Upper lobe of left lung (tissue), 6 donors: ENCODE data around the gene CENPH. TPM values are rescaled to one million over a fixed set of nuclear protein-coding genes. Genes with fewer than 3 reads are reported as not detected.
"Not testable (repeated sequence)": the region's sequence is repeated elsewhere in the genome, so short reads cannot be mapped to it uniquely, and the experiment has no call there.

Source experiments
- ATAC-seq, 2 donors: fragments of 200-7000 bp; cut with Tn5 transposase; one replicate each; pipeline ENCODE4 v1.9.1; 2022; ENCODE audit warnings: mild to moderate bottlenecking in 2 of 2, moderate library complexity in 2 of 2; ENCODE audit not compliant: low FRiP score in 2 of 2
- DNase-seq, 2 donors: peaks; one replicate each; pipeline ENCODE4 v3.0.0-alpha.2; 2019 to 2020
- H3K27ac ChIP-seq, 4 donors: fragments of 200-600 bp; sonication (generic); one replicate each; pipeline ENCODE4 v1.5.1; 2016 to 2019
- H3K27me3 ChIP-seq, 4 donors: fragments of 200-600 bp; sonication (generic); one replicate each; pipeline ENCODE4 v1.5.1; 2017 to 2019
- H3K36me3 ChIP-seq, 4 donors: fragments of 200-600 bp; sonication (generic); one replicate each; pipeline ENCODE4 v1.5.1; 2016 to 2019
- H3K4me1 ChIP-seq, 4 donors: fragments of 200-600 bp; sonication (generic); one replicate each; pipeline ENCODE4 v1.5.1; 2018 to 2019
- H3K4me3 ChIP-seq, 4 donors: fragments of 200-600 bp; sonication (generic); one replicate each; pipeline ENCODE4 v1.5.1; 2017 to 2019; ENCODE audit warnings: mild to moderate bottlenecking in 2 of 4, moderate library complexity in 1 of 4
- H3K9me3 ChIP-seq, 4 donors: fragments of 200-600 bp; sonication (generic); one replicate each; pipeline ENCODE4 v1.5.1; 2018 to 2019
- CTCF ChIP-seq, 6 experiments: fragments of 450-650 bp in 4 of 6; fragments of 200-600 bp in 2 of 6; sonication (generic) in 2 of 6; IDR thresholded peaks; one replicate each; pipeline ENCODE4 v1.5.1; 2016 to 2019; ENCODE audit warnings: antibody characterized with exemption in 6 of 6
- EP300 ChIP-seq, 4 donors: sonication (generic); formaldehyde crosslinking; IDR thresholded peaks; one replicate each; pipeline ENCODE4 v1.5.1; 2017; ENCODE audit warnings: antibody characterized with exemption in 4 of 4, control low read depth in 2 of 4
- POLR2A ChIP-seq, 4 donors: fragments of 450-650 bp; IDR thresholded peaks; one replicate each; pipeline ENCODE4 v1.5.1; 2016 to 2017; ENCODE audit warnings: antibody characterized with exemption in 4 of 4, mild to moderate bottlenecking in 2 of 4
- POLR2AphosphoS5 ChIP-seq, 2 donors: sonication (generic); formaldehyde crosslinking; IDR thresholded peaks; one replicate each; pipeline ENCODE4 v1.5.1; 2017; ENCODE audit warnings: antibody characterized with exemption in 2 of 2
- WGBS, 2 donors: methylation state at CpG; one replicate each; pipeline ENCODE4 v1.1.5; 2017 to 2018; 5-methylcytosine and 5-hydroxymethylcytosine counted together
- total RNA-seq, 6 donors: library from RNA; depleted of rRNA in 4 of 6; stranded (reverse); fragments of >200 nt in 4 of 6; gene quantifications; one replicate each; pipeline versions ENCODE4 v1.1.0 to v1.2.1, GENCODE V29; 2016 to 2021
- donor health status: DM: no; HTN: no; CAD: no; lungs with moderate emphysema.
- donor health status: DM: no; HTN: yes; CAD: no; lungs with severe emphysema.

The CENPH gene
- total RNA-seq, 6 donors from 2014 or later, result 1.8 to 3.3 (median 2.4) TPM

- Histone ChIP-seq H3K4me1 (peaks cover 7 to 20% (median 10%) of the 10 kb centered on the region in 4 donors), H3K36me3 (no peaks in the 10 kb centered on the region), H3K4me3 (peak overlapping the region; percentile 62 to 86 (median 78)), H3K27me3 (no peaks in the 10 kb centered on the region), H3K9me3 (no peaks in the 10 kb centered on the region), H3K27ac (peak overlapping the region in 2 of 4 donors; percentile 68 to 73)
- ATAC-seq (no peak), DNase-seq (no peak)
- TF ChIP-seq EP300 (IDR thresholded peaks at IDR 0.05) (no peak), POLR2A (IDR thresholded peaks at IDR 0.05) (no peak), POLR2AphosphoS5 (IDR thresholded peaks at IDR 0.05) (no peak), CTCF (IDR thresholded peaks at IDR 0.05) (no peak)
- 2 to 3% methylated on average over 11 of the region's 11 CpGs for whole genome bisulfite sequencing, 2 donors
Measured at GRCh38 chr5:69167493-69167855, 21.9 kb upstream of the CENPH start.

GRCh38 chr5:69167929-69168328, 21.5 kb upstream of the CENPH start:
- no peaks in the 10 kb centered on the region for H3K27me3 ChIP-seq
- peaks cover 0 to under 1% (median 0%) of the 10 kb centered on the region in 4 donors for H3K36me3 ChIP-seq
- TF ChIP-seq EP300 (IDR thresholded peaks at IDR 0.05), result no peak
- no peak for TF ChIP-seq CTCF (IDR thresholded peaks at IDR 0.05)
- no peak for TF ChIP-seq POLR2AphosphoS5 (IDR thresholded peaks at IDR 0.05)
- TF ChIP-seq POLR2A (IDR thresholded peaks at IDR 0.05), result no peak
- WGBS, 2 donors, result 46 to 56% methylated on average over 8 of the region's 8 CpGs
- ATAC-seq (no peak), DNase-seq (no peak)
- no peak overlapping the region for H3K27ac ChIP-seq
- H3K4me1 ChIP-seq, result peaks cover 7 to 20% (median 10%) of the 10 kb centered on the region in 4 donors
- peak overlapping the region in 3 of 4 donors; percentile 77 to 86 (median 78) for H3K4me3 ChIP-seq
- no peaks in the 10 kb centered on the region for H3K9me3 ChIP-seq

GRCh38 chr5:69170495-69170894, 18.9 kb upstream of the CENPH start:
- 100% methylated on average over 1 of the region's 1 CpG for WGBS, 2 donors
- peaks cover 4 to 12% (median 9%) of the 10 kb centered on the region in 4 donors for H3K36me3 ChIP-seq
- H3K4me3 ChIP-seq, result no peak overlapping the region
- no peaks in the 10 kb centered on the region for H3K27me3 ChIP-seq
- H3K9me3 ChIP-seq, result no peaks in the 10 kb centered on the region
- DNase-seq, result no peak
- ATAC-seq, result no peak
- H3K4me1 ChIP-seq, result peaks cover 7 to 20% (median 10%) of the 10 kb centered on the region in 4 donors
- H3K27ac ChIP-seq, result no peak overlapping the region
- no peak for TF ChIP-seq EP300 (IDR thresholded peaks at IDR 0.05)
- TF ChIP-seq POLR2AphosphoS5 (IDR thresholded peaks at IDR 0.05), result no peak
- no peak for TF ChIP-seq POLR2A (IDR thresholded peaks at IDR 0.05)
- no peak for TF ChIP-seq CTCF (IDR thresholded peaks at IDR 0.05)

DNA sequence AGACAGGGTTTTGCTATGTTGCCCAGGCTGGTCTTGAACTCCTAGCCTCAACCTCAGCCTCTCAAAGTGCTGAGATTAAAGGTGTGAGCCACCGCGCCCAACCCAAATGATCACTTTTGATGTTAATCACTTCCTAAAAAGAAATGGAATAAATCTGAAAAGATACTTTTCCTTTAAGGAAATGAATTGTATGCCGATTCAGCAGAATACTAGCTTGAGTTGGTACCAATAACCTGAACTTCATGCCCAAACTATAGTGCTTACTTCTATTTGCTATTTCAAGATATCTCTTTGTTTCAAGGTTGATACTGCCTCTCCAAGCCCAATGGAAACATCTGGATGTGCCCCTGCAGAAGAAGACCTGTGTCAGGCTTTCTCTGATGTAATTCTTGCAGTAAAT, 18.4 kb upstream of the CENPH start:
- H3K4me3 ChIP-seq, result no peak overlapping the region
- H3K36me3 ChIP-seq, result peaks cover 4 to 14% (median 11%) of the 10 kb centered on the region in 4 donors
- no peaks in the 10 kb centered on the region for H3K9me3 ChIP-seq
- ATAC-seq (no peak), DNase-seq (no peak)
- TF ChIP-seq POLR2AphosphoS5 (IDR thresholded peaks at IDR 0.05) (no peak), EP300 (IDR thresholded peaks at IDR 0.05) (no peak), POLR2A (IDR thresholded peaks at IDR 0.05) (no peak), CTCF (IDR thresholded peaks at IDR 0.05) (no peak)
- 100% methylated on average over 3 of the region's 3 CpGs for WGBS, 2 donors
- H3K27ac ChIP-seq, result no peak overlapping the region
- no peaks in the 10 kb centered on the region for H3K27me3 ChIP-seq
- peaks cover 7 to 20% (median 10%) of the 10 kb centered on the region in 4 donors for H3K4me1 ChIP-seq

DNA sequence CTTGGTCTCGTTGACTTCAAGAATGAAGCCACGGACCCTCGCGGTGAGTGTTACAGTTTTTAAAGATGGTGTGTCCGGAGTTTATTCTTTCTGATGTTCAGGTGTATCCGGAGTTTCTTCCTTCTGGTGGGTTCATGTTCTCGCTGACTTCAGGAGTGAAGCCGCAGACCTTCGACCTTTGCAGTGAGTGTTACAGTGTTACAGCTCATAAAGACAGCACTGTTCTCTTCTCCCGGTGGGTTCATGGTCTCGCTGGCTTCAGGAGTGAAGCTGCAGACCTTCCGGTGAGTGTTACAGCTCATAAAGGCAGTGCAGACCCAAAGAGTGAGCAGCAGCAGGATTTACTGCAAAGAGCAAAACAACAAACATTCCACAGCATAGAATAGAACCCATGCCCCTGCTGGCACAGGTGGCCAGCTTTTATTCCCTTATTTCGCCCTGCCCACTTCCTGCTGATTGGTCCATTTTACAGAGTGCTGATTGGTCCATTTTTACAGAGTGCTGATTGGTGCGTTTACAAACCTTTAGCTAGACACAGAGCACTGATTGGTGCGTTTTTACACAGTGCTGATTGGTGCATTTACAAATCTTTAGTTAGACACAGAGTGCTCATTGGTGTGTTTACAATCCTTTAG, 7.6 kb upstream of the CENPH start:
- not testable (repeated sequence) for ATAC-seq, H3K27me3 ChIP-seq, H3K4me1 ChIP-seq, H3K9me3 ChIP-seq, H3K4me3 ChIP-seq, H3K36me3 ChIP-seq, DNase-seq, H3K27ac ChIP-seq
- 88 to 92% methylated on average over 15 of the region's 15 CpGs for WGBS, 2 donors
